Measurements from ENCODE around the gene PEF1. TPM values are rescaled to one million over a fixed set of nuclear protein-coding genes. Genes with fewer than 3 reads are reported as not detected.

Gene PEF1
- total RNA-seq, 1 donor from 2014 or later = 53.3 TPM

DNA sequence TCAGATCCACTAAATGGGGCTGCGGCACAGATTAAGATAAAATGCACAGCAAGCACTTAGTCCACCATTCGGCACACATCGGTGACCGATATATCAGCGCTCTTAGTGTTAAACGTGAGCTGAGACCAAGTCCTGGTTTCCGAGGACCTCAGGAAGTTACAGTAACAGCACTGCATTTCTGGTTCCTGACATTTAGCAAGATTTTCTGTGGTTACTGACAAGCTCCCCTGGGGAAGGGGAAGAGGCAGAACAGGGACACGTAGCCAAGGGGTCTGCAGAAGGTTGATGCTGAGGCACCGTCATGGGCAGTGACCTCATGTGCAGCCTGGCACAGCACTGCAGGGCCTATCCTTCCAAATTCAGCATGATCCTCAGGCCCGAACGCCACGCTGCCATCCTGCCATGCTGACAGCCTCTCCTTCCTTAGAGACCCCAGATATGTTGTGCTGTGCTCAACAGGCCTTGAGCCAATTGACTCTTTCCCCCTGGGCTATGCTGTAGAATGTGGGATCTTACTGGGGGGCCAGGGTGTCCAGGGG is 13.4 kb upstream of the PEF1 start:
- Histone ChIP-seq H3K4me3 (no peak overlapping the region), H3K27ac (no peak overlapping the region), H3K9me3 (no peaks in the 10 kb centered on the region), H3K36me3 (peaks cover 0 to 3% of the 10 kb centered on the region in 2 donors), H3K4me1 (no peaks in the 10 kb centered on the region), H3K27me3 (no peaks in the 10 kb centered on the region)
- no peak for DNase-seq (ENCODE audit: extremely low spot score in 2 of 2)
- TF ChIP-seq POLR2AphosphoS5 (IDR thresholded peaks at IDR 0.05; ENCODE audit: insufficient read depth in 1 of 2, low read depth in 1 of 2) (no peak), POLR2A (IDR thresholded peaks at IDR 0.05) (no peak)
- TF ChIP-seq, protein P1, sequence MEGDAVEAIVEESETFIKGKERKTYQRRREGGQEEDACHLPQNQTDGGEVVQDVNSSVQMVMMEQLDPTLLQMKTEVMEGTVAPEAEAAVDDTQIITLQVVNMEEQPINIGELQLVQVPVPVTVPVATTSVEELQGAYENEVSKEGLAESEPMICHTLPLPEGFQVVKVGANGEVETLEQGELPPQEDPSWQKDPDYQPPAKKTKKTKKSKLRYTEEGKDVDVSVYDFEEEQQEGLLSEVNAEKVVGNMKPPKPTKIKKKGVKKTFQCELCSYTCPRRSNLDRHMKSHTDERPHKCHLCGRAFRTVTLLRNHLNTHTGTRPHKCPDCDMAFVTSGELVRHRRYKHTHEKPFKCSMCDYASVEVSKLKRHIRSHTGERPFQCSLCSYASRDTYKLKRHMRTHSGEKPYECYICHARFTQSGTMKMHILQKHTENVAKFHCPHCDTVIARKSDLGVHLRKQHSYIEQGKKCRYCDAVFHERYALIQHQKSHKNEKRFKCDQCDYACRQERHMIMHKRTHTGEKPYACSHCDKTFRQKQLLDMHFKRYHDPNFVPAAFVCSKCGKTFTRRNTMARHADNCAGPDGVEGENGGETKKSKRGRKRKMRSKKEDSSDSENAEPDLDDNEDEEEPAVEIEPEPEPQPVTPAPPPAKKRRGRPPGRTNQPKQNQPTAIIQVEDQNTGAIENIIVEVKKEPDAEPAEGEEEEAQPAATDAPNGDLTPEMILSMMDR (IDR thresholded peaks at IDR 0.05) = no peak
- intact Hi-C loops (cut with DNase I) = no loop called here

DNA sequence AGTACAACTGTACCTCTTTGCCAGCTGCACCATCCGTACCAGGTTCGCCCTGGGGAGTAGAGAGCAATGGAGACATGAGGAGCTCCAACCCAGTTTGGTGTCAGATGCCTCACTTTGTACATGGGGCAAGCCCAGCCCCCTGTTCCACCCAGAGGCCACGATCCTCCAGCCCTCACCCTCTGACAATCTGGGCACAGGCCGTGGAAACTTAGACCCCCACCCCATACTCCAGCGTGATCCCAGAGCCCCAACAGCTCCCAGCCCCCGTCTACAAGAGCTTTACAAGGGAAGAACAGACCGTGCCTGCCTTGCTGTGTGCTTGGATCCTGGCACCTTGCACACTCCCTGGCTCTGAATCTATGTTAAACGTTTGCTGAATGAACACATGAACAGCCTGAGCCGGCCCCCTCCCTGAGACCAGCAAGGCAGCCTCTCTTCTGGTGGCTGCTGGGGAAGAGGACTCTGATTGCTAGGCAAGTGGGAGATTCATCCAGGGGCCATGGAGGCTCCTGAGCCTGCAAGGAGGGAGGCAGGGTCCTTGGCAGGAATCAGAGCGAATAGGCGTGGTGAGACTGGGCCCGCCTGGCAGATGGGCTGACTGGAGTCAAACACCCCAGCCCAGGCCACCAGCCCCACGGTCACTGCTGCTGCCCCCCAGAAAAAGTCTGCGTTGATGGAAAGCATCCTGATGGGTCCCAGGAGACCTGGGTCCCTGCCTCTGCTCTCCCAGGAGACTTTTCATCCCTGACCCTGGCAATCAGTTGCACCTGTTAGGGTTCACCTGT is 12.5 kb upstream of the PEF1 start:
- H3K27ac ChIP-seq = no peak overlapping the region
- no peak overlapping the region for H3K4me3 ChIP-seq
- no peaks in the 10 kb centered on the region for H3K27me3 ChIP-seq
- TF ChIP-seq POLR2A (IDR thresholded peaks at IDR 0.05) = no peak
- intact Hi-C loops (cut with DNase I) = no loop called here
- H3K36me3 ChIP-seq = peaks cover 0 to 3% of the 10 kb centered on the region in 2 donors
- no peaks in the 10 kb centered on the region for H3K9me3 ChIP-seq
- no peak for DNase-seq (ENCODE audit: extremely low spot score in 2 of 2)
- no peaks in the 10 kb centered on the region for H3K4me1 ChIP-seq

DNA sequence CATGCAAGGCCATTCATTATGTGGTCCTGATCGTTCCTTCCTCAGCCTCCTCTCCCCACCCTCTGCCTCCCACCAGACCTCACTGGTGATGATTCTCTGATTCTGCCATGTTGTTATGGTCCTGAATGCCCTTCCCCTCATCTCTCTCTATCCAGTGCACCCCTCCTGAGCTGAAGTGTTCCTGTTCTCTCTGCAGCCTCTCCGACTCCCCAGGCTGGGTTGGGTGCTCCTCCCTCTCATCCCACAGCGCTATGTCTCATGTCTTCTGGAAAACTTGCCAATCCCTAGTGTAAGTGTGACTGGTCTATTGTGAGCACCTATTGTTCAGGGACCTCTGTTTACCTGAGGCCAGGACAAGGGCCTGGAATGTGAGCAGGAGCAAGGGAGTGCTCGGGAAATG is 11.1 kb upstream of the PEF1 start:
- Histone ChIP-seq H3K27ac (no peak overlapping the region), H3K9me3 (no peaks in the 10 kb centered on the region), H3K4me1 (peaks cover 12% of the 10 kb centered on the region), H3K4me3 (no peak overlapping the region), H3K36me3 (peaks cover 0 to 3% of the 10 kb centered on the region in 2 donors), H3K27me3 (no peaks in the 10 kb centered on the region)
- TF ChIP-seq POLR2AphosphoS5 (IDR thresholded peaks at IDR 0.05; ENCODE audit: insufficient read depth in 1 of 2, low read depth in 1 of 2) = no peak
- TF ChIP-seq, protein P1 (IDR thresholded peaks at IDR 0.05) = no peak
- no peak for TF ChIP-seq POLR2A (IDR thresholded peaks at IDR 0.05)
- intact Hi-C loops (cut with DNase I) = no loop called here
- no peak for DNase-seq (ENCODE audit: extremely low spot score in 2 of 2)

DNA sequence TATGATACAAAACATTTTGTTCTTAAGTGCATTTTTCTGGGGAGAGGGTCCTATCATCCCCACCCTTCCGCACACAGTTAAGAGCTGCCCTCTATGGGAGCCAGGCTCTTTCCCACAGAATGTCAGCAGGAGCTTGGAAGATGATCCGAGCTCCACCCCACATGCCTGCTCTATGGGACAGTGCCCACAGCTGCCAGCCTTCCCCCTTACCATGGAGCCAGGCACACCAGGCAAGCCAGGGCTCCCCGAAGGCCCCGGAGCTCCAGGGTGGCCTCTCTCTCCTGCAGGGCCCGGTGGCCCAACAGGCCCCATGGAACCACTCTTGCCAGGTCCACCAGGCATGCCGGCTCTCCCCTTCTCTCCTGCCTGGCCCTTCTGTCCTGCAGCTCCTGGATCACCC is 10.4 kb upstream of the PEF1 start:
- no peak for TF ChIP-seq POLR2A (IDR thresholded peaks at IDR 0.05)
- TF ChIP-seq, protein P1 (IDR thresholded peaks at IDR 0.05) = no peak
- TF ChIP-seq POLR2AphosphoS5 (IDR thresholded peaks at IDR 0.05; ENCODE audit: insufficient read depth in 1 of 2, low read depth in 1 of 2) = no peak
- Histone ChIP-seq H3K27ac (no peak overlapping the region), H3K4me3 (no peak overlapping the region), H3K27me3 (no peaks in the 10 kb centered on the region), H3K9me3 (no peaks in the 10 kb centered on the region), H3K4me1 (peaks cover 13% of the 10 kb centered on the region), H3K36me3 (peaks cover 0 to under 1% of the 10 kb centered on the region in 2 donors)
- intact Hi-C loops (cut with DNase I) = no loop called here
- DNase-seq (ENCODE audit: extremely low spot score in 2 of 2) = no peak

DNA sequence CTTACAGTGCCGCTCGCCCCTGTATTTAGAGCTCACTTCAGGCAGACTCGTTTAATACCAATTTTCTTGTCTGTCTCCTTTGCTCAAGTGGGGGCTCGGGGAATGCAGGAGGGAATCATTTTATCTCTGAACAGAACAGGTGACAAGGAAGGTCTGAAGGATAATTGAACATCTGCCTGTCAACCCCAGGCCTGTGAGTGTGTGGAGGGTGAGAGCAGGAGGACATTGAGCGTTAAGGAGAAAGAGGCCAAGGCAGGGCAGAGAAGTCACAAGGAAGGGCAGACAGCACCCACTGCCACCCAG is 9.7 kb upstream of the PEF1 start:
- no peak for DNase-seq (ENCODE audit: extremely low spot score in 2 of 2)
- peaks cover 13% of the 10 kb centered on the region for H3K4me1 ChIP-seq

More for the DNA sequence above, 9.7 kb upstream of the PEF1 start:
- TF ChIP-seq POLR2A (IDR thresholded peaks at IDR 0.05) (no peak), POLR2AphosphoS5 (IDR thresholded peaks at IDR 0.05; ENCODE audit: insufficient read depth in 1 of 2, low read depth in 1 of 2) (no peak)
- TF ChIP-seq, protein P1 (IDR thresholded peaks at IDR 0.05) = no peak
- intact Hi-C loops (cut with DNase I) = no loop called here
- Histone ChIP-seq H3K36me3 (no peaks in the 10 kb centered on the region), H3K27ac (no peak overlapping the region), H3K9me3 (no peaks in the 10 kb centered on the region), H3K27me3 (no peaks in the 10 kb centered on the region), H3K4me3 (no peak overlapping the region)

All from vagina (tissue), 2 donors.